ENCODE results near the gene NTN4. TPM values are rescaled to one million over a fixed set of nuclear protein-coding genes. Genes with fewer than 3 reads are reported as not detected.

The NTN4 gene
- total RNA-seq, 4 donors from 2014 or later: 33.5 to 103 (median 51.5) TPM

DNA sequence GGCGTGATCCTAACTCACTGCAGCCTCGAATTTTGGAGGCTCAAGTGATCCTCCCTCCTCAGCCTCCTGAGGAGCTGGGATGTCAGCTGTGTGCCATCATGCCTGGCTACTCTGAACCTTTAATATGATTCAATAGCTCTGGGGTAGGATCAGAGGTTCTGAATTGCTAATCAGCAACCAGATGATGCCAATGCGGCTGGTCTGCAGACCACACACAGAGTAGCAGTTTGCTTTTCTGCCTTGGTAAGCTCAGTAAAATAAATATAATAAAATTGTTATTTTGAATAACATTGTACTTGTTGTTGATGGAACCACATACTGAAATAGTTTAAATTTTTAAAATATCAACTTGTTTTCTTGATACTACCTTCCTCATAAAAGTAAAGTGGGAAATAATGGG lies 86.6 kb downstream of the NTN4 start:
- no peaks in the 10 kb centered on the region for H3K36me3 ChIP-seq
- H3K4me3 ChIP-seq: no peak overlapping the region
- peaks cover 0 to 19% (median 0%) of the 10 kb centered on the region in 3 donors for H3K4me1 ChIP-seq
- ATAC-seq: no peak
- H3K27ac ChIP-seq: no peak overlapping the region
- no peaks in the 10 kb centered on the region for H3K27me3 ChIP-seq
- 79 to 80% methylated on average over 2 to 3 of the region's 3 CpGs for WGBS, 2 donors (ENCODE audit: low coverage in 1 of 2)
- no peaks in the 10 kb centered on the region for H3K9me3 ChIP-seq
- TF ChIP-seq POLR2A (IDR thresholded peaks at IDR 0.05) (no peak), EP300 (IDR thresholded peaks at IDR 0.05) (no peak), POLR2AphosphoS5 (IDR thresholded peaks at IDR 0.05) (no peak)
- TF ChIP-seq, protein P1, sequence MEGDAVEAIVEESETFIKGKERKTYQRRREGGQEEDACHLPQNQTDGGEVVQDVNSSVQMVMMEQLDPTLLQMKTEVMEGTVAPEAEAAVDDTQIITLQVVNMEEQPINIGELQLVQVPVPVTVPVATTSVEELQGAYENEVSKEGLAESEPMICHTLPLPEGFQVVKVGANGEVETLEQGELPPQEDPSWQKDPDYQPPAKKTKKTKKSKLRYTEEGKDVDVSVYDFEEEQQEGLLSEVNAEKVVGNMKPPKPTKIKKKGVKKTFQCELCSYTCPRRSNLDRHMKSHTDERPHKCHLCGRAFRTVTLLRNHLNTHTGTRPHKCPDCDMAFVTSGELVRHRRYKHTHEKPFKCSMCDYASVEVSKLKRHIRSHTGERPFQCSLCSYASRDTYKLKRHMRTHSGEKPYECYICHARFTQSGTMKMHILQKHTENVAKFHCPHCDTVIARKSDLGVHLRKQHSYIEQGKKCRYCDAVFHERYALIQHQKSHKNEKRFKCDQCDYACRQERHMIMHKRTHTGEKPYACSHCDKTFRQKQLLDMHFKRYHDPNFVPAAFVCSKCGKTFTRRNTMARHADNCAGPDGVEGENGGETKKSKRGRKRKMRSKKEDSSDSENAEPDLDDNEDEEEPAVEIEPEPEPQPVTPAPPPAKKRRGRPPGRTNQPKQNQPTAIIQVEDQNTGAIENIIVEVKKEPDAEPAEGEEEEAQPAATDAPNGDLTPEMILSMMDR (IDR thresholded peaks at IDR 0.05): no peak

GRCh38 chr12:95701722-95702418 lies 88.7 kb downstream of the NTN4 start:
- ATAC-seq: no peak
- WGBS, 2 donors (ENCODE audit: low coverage in 1 of 2): 64 to 86% methylated on average over 4 to 9 of the region's 12 CpGs

GRCh38 chr12:95701275-95701674 lies 89.3 kb downstream of the NTN4 start:
- WGBS, 2 donors (ENCODE audit: low coverage in 1 of 2): 25 to 35% methylated on average over 2 of the region's 2 CpGs
- peak overlapping the region in 2 of 4 donors; percentile 22 to 42 for H3K27ac ChIP-seq
- no peak overlapping the region for H3K4me3 ChIP-seq
- no peak for ATAC-seq
- no peaks in the 10 kb centered on the region for H3K36me3 ChIP-seq
- peaks cover 0 to 19% (median 0%) of the 10 kb centered on the region in 3 donors for H3K4me1 ChIP-seq
- H3K27me3 ChIP-seq: no peaks in the 10 kb centered on the region
- H3K9me3 ChIP-seq: no peaks in the 10 kb centered on the region
- no peak for TF ChIP-seq POLR2AphosphoS5 (IDR thresholded peaks at IDR 0.05)
- TF ChIP-seq, protein P1 (IDR thresholded peaks at IDR 0.05): no peak
- no peak for TF ChIP-seq EP300 (IDR thresholded peaks at IDR 0.05)
- TF ChIP-seq POLR2A (IDR thresholded peaks at IDR 0.05): no peak

More at GRCh38 chr12:95701722-95702418, 88.7 kb downstream of the NTN4 start:
- Histone ChIP-seq H3K4me3 (no peak overlapping the region), H3K36me3 (no peaks in the 10 kb centered on the region), H3K4me1 (peaks cover 0 to 19% (median 0%) of the 10 kb centered on the region in 3 donors), H3K9me3 (no peaks in the 10 kb centered on the region), H3K27me3 (no peaks in the 10 kb centered on the region), H3K27ac (peak overlapping the region in 1 of 4 donors; percentile 42)
- TF ChIP-seq POLR2A (IDR thresholded peaks at IDR 0.05): no peak
- no peak for TF ChIP-seq POLR2AphosphoS5 (IDR thresholded peaks at IDR 0.05)
- no peak for TF ChIP-seq EP300 (IDR thresholded peaks at IDR 0.05)
- TF ChIP-seq, protein P1 (IDR thresholded peaks at IDR 0.05): no peak

DNA sequence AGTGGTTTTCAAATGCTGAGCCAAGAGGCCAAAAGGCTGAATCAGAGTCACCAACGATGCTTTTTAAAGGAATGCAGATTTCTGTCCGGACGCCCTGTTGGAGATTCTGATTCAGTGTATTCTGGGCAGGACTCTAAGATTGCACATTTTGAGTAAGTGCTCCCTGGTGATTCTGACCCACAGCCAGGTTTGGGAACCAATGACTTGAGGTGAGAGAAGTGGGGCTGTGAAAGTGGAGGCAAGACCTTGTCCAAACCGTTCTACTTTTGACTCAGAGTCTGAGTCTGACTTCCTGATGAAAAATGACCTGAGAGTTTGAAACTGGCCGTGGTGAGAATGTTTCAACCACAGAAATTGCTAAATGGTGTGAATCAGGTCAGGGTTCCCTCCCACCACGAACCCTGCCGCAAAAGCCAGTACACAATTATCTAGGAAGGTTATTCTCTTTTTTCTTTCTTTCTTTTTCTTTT lies 90.2 kb downstream of the NTN4 start:
- Histone ChIP-seq H3K9me3 (no peaks in the 10 kb centered on the region), H3K36me3 (no peaks in the 10 kb centered on the region), H3K4me3 (no peak overlapping the region), H3K4me1 (peaks cover 0 to 25% (median 0%) of the 10 kb centered on the region in 3 donors), H3K27me3 (no peaks in the 10 kb centered on the region), H3K27ac (peak overlapping the region in 1 of 4 donors; percentile 46)
- WGBS, 2 donors (ENCODE audit: low coverage in 1 of 2): 24 to 46% methylated on average over 3 to 7 of the region's 7 CpGs
- no peak for TF ChIP-seq POLR2AphosphoS5 (IDR thresholded peaks at IDR 0.05)
- no peak for TF ChIP-seq POLR2A (IDR thresholded peaks at IDR 0.05)
- TF ChIP-seq, protein P1 (IDR thresholded peaks at IDR 0.05): no peak
- TF ChIP-seq EP300 (IDR thresholded peaks at IDR 0.05): no peak
- peak; percentile 25 for ATAC-seq

GRCh38 chr12:95699579-95699978 lies 91.0 kb downstream of the NTN4 start:
- no peak for ATAC-seq
- Histone ChIP-seq H3K27me3 (no peaks in the 10 kb centered on the region), H3K9me3 (no peaks in the 10 kb centered on the region), H3K36me3 (no peaks in the 10 kb centered on the region), H3K4me3 (no peak overlapping the region), H3K4me1 (peaks cover 0 to 25% (median 0%) of the 10 kb centered on the region in 3 donors), H3K27ac (no peak overlapping the region)
- TF ChIP-seq POLR2A (IDR thresholded peaks at IDR 0.05): no peak
- no peak for TF ChIP-seq POLR2AphosphoS5 (IDR thresholded peaks at IDR 0.05)
- TF ChIP-seq EP300 (IDR thresholded peaks at IDR 0.05): no peak
- TF ChIP-seq, protein P1 (IDR thresholded peaks at IDR 0.05): no peak
